ENCODE measurements around the gene PLK5. TPM values are rescaled to one million over a fixed set of nuclear protein-coding genes. Genes with fewer than 3 reads are reported as not detected.
"Not testable (repeated sequence)": the region's sequence is repeated elsewhere in the genome, so short reads cannot be mapped to it uniquely, and the experiment has no call there.

The PLK5 gene
- polyA plus RNA-seq, 12 donors, result 0.17 to 0.78 (median 0.24) TPM; not detected in 5

DNA sequence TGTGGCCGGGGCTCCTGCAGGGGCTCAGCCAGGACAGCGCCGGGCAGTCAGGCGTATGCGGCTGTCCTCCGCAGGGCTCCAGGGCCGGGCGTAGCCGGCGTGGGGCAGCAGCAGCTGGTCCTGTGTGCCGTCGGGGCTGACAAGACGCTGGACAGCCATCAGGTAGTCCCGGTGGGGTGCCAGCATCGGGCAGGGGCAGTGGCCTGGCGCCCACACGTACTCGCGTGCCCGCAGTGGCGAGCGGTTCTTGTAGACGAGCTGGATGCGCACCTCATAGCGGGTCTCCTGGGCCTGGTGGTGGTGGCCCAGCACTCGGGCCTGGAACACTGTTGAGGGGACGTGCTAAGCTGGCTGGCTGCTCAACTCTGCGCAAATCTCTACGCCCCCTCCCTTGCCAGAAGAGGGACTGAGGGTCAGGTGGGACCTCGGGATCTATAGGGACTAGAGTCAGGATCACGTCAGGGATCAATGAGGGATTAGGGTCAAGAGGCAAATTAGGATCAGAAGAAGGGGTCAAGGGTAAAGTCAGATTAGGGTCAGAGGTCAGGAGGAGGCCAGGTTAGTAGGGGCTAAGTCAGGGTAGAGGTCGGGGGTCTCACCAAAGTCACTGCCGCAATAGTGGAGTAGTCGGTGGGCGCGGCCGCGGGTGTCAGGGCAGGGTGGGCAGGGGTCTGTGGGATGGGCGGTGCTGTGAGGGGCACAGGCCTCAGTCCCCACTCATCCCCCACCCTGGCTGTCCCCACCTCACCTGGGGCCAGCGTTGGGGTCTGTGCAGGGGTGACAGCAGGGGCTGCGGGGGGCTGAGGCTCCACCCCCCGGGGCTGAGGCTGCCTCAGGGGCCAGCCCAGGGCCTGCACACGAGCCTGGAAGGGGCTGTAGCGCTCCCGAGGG lies 17.6 kb upstream of the PLK5 start:
- no peak for DNase-seq

DNA sequence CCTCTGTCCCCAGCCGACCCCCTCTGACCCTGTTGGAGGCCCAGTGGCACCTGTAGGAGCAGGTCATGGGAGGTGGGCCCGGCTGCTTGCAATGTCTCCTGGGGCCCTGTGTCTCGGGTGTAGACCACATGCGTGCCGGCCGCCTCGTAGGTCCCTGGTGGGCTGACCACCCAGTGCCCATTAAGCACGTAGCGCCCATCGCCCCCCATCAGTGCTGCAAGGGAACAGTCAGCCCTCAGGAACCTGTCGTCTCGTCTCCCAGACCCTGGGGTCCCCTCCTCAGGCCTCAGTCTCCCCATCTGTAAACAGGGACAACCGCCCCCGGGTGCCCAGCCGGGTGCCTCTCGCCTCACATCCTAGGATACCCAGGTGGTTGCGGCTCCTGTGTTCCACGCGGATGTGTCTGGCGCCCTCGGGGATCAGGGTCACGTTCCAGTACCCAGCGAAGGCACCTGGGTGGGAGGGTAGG lies 16.7 kb upstream of the PLK5 start:
- DNase-seq, result no peak

GRCh38 chr19:1507763-1508506 lies 15.9 kb upstream of the PLK5 start:
- peak; percentile 96 for DNase-seq

GRCh38 chr19:1508507-1508856 lies 15.4 kb upstream of the PLK5 start:
- no peak for DNase-seq

DNA sequence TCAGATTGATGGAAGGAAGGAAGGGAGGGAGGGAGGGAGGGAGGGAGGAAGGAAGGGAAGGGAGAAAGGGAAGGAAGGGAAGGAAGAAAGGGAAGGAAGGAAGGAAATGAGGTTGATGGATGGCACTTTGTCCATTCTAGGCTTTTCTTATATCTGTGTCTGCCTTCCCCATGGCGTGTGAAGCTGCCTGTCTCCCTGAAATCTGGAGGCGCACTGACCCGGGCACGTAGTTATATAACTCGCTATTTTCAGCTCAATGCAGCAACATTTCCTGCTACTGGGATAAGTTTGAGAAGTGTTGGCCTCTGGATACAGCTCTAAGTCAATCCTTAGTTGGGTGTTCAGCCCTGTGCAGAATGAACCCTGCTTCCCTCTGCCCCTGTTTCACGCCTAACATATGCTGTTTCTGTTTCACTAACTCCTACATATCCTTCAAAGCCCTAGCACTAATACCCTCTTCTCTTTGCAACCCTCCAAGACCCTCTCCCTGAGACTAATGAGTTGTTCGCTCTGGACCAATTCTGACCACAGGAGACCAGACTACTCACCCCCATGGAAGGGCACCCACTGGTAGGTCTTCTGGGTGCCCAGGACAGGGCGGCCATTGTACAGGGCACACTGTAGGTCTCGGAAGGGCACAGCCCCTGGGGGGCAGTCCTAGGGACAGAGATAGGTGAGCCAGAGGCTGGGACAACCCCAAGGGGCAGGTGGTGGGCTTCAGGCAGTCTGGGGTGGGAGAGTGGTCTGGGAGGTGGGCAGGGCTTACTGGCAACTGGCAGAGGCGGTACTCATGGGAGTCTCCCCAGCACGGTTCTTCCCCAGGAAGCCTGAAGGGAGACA lies 14.1 kb upstream of the PLK5 start:
- no peak for DNase-seq

DNA sequence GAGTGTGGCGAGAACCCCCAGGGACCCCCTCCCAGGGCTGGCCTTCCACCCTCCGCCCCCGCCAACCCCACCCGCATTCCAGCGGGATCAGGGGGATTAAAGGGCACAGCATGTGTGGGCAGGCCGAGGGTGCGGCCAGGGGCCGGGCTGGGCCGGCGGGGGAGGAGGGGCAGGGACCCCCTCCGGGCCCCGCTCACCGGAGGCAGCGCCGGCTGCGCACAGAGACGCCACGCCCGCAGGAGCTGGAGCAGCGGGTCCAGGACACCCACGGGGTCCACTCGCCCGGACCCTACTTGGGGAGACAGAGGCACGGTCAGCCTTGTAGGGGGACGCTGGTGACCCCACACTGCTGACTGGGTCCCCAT lies 13.5 kb upstream of the PLK5 start:
- no peak for DNase-seq

DNA sequence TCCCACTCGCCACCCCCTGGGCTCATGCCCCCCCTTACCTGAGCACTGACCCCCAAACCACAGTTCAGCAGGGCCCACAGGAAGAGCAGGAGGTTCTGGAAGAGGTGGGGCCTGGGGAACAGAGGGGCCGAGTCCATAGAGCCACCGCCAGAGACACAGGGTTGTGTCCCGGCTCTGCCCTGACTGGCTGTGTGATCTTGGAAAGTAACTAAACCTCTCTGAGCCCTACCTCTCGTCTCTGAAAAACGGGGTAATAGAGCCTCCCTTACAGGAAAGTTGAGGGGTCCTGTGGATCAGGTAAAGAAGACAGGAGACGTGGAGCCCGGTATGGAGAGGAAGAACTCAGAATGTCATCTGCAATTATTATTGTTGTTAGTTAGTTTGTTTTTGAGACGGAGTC lies 13.1 kb upstream of the PLK5 start:
- no peak for DNase-seq

- no peak for DNase-seq
Measured at GRCh38 chr19:1511318-1512317, 12.3 kb upstream of the PLK5 start.

- DNase-seq, result no peak
Measured at GRCh38 chr19:1512671-1513498, 11.0 kb upstream of the PLK5 start, which contains the start of gene ADAMTSL5. ADAMTSL5 (minus strand) TSS chr19:1513019; CDS start chr19:1510943, 2,076 bp downstream.

GRCh38 chr19:1513499-1514294 lies 10.2 kb upstream of the PLK5 start:
- no peak for DNase-seq

DNA sequence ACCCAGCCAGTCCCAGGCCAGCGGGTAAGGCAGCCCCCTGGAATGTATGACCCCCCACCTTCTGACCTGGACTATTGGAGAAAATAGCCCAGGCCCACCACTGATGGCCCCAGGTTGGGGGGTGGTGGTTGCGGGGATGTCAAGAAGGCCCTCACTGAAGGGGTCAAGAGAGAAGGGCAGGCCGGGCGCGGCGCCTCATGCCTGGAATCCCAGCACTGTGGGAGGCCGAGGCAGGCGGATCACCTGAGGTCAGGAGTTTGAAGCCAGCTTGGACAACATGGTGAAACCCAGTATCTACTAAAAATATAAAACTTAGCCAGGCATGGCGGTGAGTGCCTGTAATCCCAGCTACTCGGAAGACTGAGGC lies 9.6 kb upstream of the PLK5 start:
- no peak for DNase-seq

DNA sequence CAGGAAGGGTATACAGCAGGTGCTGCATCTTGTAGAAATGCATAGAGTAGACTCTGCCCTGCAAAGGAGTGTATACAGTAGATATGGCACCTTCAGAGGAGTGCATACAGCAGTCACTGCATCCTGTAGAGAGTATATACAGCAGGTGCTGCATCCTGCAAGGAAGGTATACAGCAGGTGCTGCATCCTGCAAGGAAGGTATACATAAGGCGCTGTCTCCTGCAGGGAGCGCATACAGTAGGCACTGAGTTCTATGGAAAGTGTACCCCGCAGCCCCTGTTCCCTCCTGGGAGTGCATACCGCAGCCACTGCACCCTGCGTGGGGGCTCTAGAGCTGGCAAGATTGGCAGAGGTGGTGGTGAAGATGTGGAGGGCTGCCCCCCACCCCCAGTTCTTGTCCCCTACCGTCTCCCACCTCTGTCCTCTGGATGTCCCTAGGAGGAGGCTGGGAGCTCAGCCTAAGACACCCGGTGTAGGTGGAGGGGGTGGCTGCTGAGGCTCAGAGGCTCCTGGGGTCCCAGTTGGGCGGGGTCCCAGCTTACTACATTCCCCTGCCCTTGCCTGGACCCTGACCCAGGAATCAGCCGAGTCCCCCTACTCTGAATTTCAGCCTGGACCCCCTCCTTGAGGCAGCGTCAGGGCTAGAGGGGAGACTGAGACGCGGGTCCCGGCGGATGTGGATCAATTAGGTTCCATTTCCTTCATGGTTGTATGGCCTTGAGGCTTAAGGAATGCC lies 8.7 kb upstream of the PLK5 start:
- DNase-seq, result no peak

- no peak for DNase-seq
Measured at GRCh38 chr19:1516395-1516753, 7.5 kb upstream of the PLK5 start.

DNA sequence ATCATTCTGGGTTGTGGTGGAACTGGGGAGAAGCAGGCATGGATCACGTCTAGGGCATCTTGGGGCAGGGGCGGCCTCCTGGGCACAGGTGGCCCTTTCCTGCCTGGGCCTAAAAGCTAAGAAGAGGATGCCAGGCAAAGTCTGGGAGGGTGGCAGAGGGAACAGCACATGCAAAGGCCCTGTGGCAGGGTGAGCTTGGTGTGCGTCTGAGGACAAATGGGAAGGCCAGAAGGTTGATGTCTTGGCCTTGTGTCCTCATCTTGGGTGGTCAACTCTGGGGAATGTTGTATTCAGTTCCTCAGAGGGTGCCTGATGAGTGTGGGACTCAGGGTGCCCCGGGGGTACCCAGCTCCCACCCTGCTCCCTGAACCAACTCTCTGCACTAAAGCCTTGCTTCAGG lies 5.4 kb upstream of the PLK5 start:
- DNase-seq, result no peak

GRCh38 chr19:1519802-1520201 lies 4.1 kb upstream of the PLK5 start:
- not testable (repeated sequence) for DNase-seq

DNA sequence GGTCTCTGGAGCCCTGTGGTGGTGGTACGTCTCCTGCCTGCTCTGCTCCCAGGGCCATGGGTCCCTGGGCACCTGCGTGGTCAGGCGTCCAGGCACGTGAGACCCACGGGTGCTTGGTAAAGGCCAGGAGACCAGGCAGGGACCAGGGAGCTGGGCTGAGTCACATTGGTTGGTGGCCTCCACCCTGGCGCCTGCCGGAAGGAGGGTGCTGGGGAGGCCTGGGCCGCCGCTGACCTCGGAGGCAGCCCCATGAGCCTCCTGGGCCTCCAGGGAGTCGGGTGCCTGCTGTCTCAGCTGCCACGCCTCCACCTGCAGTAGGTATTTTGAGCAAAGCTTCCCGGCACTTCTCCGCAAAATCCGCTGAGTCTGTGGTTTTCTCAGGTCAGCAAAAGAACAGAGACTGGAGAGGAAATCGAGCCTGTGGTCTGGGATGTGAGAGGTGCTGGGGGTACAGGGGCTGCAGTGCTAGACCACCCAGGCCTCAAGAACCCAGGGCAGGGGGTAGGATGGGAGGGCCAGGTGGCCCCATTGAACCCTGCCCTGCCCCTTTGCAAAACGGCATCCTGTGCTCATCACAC lies 3.6 kb upstream of the PLK5 start:
- no peak for DNase-seq

DNA sequence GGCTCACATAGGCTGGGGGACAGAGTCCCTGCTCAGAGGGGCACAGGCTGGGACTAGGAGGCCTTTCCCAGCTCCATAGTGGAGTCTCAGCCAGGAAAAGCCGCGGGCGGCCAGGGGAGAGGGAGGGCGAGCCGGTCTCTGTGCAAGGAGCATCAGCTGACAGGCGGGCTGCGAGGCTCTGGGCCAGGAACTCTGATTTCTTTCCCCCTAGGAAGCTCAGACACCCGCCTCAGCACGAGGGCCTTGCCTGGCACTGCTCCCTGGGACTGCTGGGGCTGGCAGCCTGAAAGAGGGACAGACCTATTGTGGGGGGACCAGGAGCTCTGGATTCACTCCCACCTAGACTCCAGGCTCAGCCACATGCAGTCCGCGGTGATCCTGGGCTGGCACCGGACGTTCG lies 2.2 kb upstream of the PLK5 start:
- no peak for DNase-seq

GRCh38 chr19:1522061-1522460 lies 1.8 kb upstream of the PLK5 start:
- no peak for DNase-seq

Data from muscle of arm (tissue), 12 donors.